GM18870 (cell line): Measurements from ENCODE around the gene CADM1.
A peak's percentile ranks its signal among the peaks of the same experiment; 100 is the strongest.

Source experiments
- ATAC-seq: cut with Tn5 transposase; IDR thresholded peaks from one replicate; pipeline ENCODE4 v1.9.1; 2021; ENCODE audit warnings: moderate library complexity; ENCODE audit not compliant: unreplicated experiment

CADM1 gene

GRCh38 chr11:115518983-115519628, 14.9 kb upstream of the CADM1 start:
- ATAC-seq, result no peak

GRCh38 chr11:115515647-115516395, 11.6 kb upstream of the CADM1 start:
- ATAC-seq, result no peak

DNA sequence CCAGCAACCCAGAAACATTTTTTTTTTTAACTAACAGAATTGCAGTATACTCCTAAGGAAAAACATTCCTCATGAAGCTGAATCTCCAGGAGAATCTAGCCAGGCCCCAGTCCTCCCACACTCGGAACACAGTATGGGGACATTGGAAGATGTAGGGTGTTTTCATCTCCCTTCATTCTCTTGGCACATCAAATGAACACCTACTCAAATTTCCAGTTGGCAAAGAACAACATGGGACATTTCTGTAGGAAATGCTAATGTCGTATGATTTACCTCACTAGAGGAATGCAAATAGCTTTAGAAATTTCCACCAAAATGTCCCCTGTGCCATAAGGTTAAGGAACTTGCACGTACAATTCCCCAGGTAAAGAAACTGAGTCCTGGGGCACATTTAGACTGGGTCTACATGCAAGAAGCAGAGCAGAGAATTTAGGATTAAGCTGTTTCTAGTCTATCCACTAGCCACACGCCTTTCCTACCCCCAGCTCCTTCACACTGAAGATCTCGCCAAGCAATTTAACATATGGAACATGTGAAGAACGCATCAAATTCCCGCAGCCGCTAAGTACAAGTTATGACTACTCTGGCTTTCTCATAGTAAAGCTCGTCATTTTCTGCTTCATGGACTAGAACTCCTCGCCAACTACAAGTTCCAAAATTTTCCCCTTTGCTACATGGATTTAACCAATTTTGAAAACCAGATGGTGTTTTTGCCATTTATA, 2.9 kb upstream of the CADM1 start:
- no peak for ATAC-seq

DNA sequence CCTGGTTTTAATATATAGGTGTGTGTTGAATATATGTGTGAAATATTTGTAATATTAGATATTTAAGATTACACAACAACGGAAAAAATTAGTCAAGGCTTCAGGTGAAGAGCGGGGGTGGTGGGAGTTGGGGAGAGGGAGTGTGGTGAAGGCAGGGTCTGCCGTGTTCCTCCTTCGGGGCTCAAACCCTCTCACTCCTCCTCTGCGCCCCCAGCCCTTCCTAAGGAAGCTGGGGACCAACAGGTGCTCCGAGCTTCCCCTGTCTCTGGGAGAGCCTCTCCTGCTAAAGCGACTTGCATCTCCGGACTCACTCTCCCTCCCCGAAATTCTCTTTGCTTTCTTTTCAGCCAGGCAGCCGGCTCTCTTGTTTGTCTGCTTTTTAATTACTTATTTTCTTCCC, 960 bp upstream of the CADM1 start:
- no peak for ATAC-seq

- peak; percentile 10 for ATAC-seq
Observed at GRCh38 chr11:115503886-115504275, 334 bp downstream of the CADM1 start.

DNA sequence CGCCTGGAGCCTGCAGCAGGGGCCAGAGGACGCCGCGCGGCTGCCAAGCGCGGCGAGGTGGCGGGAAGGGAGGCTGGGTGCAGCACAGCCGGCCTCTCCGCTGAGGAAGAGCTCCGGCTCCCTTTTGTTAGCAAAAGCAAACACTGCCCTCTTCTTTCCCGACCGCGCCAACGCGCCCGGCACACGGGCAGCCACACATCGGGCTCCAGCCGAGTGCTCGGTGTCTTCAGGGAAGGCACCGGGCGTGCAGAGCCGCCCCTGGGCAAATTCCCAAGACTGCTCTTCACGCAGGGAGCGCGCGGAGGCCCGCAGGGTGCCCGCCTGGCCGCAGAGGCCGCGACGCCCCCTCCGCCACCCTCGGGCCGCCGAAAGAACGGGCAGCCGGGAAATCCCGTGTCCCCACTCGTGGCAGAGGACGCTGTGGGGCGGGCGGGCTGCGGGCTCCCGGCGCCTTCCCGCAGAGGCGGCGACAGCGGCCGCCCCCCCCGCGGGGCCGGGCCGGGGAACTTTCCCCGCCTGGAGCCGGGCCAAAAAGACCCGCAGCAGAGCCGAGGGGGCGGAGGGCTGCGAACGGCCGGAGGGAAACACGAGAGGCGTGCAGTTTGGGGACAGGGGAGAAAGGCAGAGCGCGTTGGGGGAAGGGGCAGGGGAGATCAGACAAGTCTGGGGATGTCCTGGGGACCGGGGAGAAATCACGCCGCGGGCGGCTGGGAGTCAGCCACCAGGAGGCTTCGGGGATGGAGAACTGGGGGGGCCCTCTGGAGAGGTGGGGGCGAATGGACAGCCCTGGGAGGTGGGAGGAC, 931 bp downstream of the CADM1 start:
- ATAC-seq, result no peak

GRCh38 chr11:115502636-115503082, 1.6 kb downstream of the CADM1 start:
- no peak for ATAC-seq

GRCh38 chr11:115501893-115502589, 2.2 kb downstream of the CADM1 start:
- no peak for ATAC-seq

DNA sequence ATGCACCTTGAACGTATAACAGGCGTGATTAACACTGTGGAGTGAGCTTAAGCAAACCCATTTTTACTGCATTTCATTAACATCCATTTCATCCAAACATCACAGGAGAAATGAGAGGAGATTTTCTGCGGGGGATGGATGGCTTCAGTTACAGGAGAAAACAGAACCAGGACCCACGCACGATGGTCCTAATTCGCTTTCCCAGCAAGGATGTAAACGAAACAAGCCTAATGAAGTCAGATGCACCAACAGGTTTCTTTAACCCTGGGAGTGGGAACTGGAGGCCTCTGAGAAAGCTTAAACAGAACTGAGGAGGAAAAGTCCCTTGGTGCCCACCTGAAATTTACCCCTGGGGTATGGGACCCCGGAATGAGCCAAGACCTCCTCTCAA, 2.7 kb downstream of the CADM1 start:
- no peak for ATAC-seq

- no peak for ATAC-seq
Observed at GRCh38 chr11:115500547-115501501, 3.4 kb downstream of the CADM1 start.

- ATAC-seq, result no peak
Observed at GRCh38 chr11:115499891-115500290, 4.3 kb downstream of the CADM1 start.

GRCh38 chr11:115499241-115499799, 4.9 kb downstream of the CADM1 start:
- no peak for ATAC-seq

- ATAC-seq, result no peak
Observed at GRCh38 chr11:115498354-115498753, 5.9 kb downstream of the CADM1 start.

DNA sequence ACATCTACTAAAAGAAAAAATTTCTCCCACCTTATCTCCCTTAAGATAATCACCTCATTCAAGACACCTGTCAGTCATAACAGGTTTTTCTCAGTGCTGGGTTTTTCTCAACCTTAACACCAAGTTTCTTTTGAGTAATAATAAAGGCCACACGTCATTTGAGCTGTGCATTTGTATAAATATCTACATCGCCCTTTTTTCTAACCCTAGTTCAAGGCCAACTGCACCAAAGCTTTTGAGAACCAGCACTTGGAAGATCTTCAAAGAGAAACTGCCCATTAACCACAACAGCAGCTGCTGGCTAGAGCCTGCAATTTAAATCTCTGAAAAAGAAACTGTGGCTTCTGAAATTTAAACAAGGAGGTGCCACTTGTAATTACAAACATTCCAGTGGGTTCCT, 6.9 kb downstream of the CADM1 start:
- ATAC-seq, result peak; percentile 49

GRCh38 chr11:115496892-115497291, 7.3 kb downstream of the CADM1 start:
- no peak for ATAC-seq

- no peak for ATAC-seq
Observed at GRCh38 chr11:115493905-115494304, 10.3 kb downstream of the CADM1 start.

DNA sequence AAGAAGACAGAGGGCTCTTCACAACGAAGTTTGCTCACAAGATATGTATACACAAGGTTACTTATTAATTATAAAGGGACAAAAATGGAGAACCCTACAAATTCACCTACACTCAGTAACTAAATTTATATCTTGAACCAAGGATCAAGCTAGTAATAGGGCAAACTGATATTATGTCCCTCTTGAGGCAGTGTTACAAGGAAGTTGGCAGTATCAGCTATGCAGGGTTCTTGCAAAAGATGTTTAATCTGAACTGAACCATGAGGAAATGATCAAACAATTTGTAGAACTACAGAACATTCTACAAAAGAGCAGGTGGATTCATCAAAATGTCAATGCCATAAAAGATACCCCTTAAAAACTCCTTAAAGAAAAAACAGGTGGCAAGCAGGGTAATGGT, 10.7 kb downstream of the CADM1 start:
- no peak for ATAC-seq

- no peak for ATAC-seq
Observed at GRCh38 chr11:115489466-115489865, 14.7 kb downstream of the CADM1 start.

GRCh38 chr11:115488945-115489344, 15.3 kb downstream of the CADM1 start:
- no peak for ATAC-seq
